ENCODE data around the gene NSMF.

Gene NSMF

GRCh38 chr9:137492464-137493363 is 33.6 kb upstream of the NSMF start:
- DNase-seq (ENCODE audit: low spot score) = no peak

DNA sequence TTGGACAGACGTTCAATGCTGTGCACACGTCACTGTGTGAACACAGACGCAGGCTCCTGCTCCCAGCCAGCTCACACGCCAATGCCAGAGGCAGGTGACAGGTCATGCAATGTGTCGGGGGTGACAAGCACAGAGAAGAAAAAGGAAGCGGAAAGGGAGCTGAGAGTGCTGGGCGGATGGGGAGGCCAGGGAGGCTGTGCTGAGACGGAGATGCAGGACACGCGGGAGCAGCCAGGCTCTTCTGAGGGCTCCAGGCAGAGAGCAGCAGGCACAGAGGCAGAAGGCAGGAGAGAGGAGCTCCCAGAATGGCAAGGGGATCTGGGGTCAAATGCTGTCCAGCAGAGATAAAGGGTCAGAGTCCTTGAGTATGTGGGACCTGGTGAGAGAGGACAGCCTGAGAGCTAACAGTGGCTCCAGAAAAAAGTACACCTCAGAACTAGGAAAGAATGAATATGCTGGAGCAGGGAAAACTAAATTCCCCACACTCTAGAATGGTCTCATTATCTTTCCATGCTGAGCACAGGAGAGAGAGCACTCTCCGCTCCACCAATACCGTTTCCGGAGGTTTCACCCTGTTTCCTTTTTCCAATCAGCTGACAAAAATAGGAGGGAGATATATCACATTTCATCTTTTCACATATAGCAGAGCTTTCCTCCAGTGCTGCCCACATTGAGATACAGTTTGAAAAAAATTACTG is 32.8 kb upstream of the NSMF start:
- DNase-seq (ENCODE audit: low spot score) = no peak

DNA sequence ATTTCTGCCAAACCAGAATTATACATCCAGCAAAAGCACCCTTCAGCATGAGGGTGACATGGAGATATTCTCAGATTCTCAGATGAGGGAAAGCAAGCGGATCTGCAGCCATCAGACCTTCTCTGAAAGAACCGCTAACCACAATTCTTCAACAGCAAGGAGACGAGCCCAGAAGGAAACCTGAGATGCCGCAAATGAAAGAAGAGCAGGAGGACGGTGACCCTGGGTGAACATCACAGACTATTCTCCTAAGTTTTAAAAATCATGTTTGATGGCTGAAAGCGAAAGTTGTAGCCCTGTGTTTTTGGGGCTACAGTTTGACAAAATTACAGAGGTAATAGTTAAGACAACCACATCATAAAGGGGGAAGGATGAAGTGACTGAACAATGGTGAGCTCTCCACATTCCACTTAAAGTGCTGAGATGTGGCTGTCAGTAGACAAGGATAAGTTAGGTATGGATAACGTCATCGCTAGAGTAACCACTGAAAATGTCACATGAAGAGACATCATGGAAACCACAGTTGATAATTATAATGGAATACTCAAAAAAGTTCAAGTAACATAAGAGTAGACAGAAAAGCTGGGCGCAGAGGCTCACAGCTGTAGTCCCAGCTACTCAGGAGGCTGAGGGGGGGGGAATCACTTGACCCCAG is 31.5 kb upstream of the NSMF start:
- no peak for DNase-seq (ENCODE audit: low spot score)

GRCh38 chr9:137488906-137489305 is 29.8 kb upstream of the NSMF start:
- DNase-seq (ENCODE audit: low spot score) = no peak

GRCh38 chr9:137488327-137488653 is 29.2 kb upstream of the NSMF start:
- DNase-seq (ENCODE audit: low spot score) = no peak

DNA sequence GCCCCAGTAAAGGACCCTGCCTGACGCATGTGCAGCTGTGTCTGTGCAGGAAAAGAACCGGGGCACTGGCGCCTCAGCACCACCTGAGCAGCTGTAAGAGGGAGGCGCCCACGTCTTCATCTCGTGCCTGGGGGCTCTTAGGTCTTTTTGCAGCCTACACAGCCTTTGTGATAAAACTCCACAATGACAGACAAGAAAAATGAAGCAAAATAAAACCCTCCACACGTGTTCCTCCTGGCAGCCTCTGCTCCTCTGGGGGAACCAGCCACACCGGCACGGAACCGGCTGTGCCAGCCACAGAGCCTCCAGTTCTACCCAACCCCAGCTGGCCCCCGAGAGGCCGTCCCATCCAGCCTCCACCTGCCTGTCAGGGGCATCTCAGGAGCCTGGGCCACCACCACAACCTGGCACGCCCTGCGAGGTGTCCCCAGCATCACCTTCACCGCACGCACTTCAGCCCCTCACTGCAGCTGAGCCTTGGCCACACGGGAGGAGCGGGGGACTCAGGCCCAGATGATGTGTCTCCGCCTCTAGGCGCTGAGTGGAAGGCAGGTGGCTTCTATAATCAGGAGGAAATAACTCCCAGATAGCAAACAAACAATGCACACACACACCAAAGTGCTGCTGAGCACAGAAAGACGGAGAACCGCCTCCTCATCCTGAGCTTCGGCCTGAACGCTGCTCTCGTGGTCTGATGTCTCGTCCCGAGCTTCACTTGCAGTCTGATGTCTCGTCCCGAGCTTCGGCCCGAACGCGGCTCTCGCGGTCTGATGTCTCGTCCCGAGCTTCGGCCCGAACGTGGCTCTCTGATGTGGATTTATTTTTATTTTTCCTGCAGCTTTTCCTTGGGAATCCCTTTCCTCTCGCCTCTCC is 28.6 kb upstream of the NSMF start:
- no peak for DNase-seq (ENCODE audit: low spot score)

GRCh38 chr9:137486545-137487453 is 27.7 kb upstream of the NSMF start:
- DNase-seq (ENCODE audit: low spot score) = no peak

GRCh38 chr9:137486141-137486490 is 27.0 kb upstream of the NSMF start:
- no peak for DNase-seq (ENCODE audit: low spot score)

GRCh38 chr9:137485343-137486140 is 26.4 kb upstream of the NSMF start:
- no peak for DNase-seq (ENCODE audit: low spot score)

GRCh38 chr9:137484551-137485315 is 25.6 kb upstream of the NSMF start:
- DNase-seq (ENCODE audit: low spot score) = no peak

DNA sequence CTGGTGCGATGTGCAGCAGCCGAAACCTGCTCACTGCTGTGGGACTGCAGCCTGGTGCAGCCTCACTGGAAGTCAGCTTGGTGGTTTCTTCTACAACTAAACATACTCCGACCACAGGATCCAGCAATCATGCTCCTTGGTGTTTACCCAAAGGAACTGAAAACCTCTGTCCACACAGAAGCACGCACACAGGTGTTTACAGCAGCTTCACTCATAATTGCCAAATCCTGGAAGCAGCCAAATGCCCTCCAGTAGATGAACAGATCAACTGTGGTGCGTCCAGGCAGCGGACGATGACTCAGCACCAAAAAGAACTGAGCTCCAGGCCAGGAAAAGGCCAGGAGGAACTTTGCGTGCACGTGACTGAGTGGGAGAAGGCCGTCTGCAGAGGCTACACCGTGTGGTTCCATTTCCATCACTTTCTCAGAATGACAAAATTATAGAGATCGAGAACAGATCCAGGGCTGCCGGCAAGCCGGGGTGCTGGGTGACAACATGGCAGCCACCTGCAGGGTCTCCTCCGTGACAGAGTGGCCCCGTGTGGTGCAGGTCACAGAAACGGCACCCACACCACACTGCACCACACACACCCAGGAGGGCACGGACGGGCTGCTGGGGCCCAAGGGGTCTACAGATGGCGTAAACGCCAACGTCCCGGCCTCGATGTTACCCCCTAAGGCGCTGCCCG is 23.1 kb upstream of the NSMF start:
- DNase-seq (ENCODE audit: low spot score) = peak; percentile 43

DNA sequence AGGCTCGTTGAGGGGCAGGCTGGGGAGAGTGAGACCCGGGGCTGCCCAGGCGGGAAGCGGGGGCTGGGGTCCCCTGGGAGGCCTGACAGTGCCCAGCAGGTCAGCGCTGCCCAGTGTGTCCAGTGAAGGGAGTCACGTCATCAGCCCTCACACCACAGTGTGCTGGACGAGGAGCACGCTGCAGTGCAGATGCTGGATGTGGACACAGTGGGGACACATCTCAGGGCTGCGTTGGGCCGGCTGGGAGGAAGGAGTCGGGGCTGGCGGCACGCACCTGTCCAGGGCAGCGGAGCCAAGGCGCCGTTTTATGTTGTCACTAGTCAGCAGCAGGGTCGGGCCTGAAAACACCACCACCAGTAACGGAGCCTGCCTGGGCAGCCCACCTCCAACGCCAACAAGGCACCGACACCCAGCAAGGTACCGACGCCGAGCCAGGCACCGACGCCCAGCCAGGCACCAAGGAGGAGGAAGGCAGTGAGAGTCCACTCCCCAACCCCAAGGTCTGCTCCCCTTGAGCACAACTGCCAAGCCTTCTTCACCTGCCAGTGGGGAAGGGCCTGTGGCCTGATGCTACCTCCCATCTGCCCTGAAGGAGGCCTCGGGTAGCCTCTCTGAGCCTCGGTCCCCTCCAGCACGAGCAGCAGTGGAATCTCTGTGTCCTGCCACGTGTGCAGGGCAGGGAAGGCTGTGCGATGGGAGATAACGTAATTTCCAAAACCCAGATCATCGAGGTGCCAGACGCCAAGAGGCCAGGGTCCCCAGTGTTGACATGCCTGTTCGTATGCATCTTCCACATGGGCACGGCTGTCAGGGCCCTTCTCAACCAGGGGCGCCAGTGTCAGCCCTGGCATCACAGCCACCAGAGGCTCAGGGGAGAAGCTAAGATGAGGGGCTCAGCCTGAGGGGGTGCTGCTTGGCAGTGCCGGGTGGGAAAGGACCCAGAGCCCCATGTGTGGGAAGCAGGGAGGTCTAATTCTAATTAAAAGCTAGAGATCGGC is 21.9 kb upstream of the NSMF start:
- DNase-seq (ENCODE audit: low spot score) = no peak

- DNase-seq (ENCODE audit: low spot score) = no peak
Measured at GRCh38 chr9:137479892-137480685, 21.0 kb upstream of the NSMF start.

DNA sequence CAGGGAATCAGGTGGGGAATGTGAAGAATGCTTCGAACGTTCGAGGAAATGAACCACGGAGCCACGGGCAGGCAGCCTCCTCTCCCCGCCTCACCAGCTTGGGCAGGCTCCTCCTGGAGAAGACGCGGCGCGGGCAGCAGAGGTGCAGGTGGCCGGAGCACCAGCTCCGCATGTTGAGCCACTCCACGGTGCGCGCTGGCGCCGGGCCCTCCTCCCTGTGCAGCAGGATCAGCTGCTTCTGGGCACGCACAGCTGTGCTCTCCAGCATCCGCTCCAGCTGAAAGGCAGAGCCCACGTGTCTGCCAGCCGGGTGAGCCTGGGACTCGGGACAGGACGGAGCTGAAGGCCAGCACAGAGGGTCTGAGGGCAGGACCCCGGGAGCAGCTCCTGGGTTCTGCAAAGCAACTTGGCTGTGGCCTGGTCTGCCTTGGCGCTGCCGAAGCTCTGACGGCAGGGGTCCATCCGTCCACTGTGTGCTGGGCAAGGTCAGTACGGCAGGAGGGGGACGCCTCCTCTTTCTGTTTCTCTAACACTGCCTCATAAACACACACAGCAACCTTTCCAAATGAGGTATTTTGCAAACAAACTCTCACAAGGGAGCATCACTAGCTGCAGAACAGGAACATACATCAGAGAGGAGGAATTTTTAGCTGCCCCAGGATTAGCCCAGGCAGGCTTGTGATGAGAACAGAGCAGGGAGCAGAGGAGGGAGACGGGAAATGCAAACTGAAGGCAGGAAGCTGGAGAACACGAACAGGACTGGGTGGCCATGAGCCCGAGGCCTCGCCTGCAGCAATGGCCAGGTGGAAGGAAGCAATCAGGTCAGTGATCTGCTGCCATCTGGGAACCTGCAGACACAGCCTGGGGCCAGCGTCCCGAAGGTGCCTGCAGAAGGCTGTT is 20.1 kb upstream of the NSMF start:
- peak; percentile 15 for DNase-seq (ENCODE audit: low spot score)

DNA sequence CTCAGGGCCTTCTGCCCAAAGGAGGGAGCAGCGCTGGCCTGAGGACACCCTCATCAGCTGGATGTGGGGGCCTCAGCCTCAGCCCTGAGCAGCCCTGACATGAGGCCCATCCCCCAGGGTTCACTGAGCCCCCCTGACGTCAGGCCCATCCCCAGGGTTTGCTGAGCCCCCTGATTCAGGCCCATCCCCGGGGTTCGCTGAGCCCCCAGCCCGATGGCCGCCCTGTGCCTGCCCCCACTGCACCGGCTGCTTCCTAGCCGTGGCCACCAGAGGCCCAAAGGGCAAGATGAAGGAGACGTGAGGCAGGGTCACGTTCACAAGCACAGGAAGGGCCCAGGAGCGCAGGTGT is 19.5 kb upstream of the NSMF start:
- DNase-seq (ENCODE audit: low spot score) = no peak
